NCI-H1930 (cell line): Measurements from ENCODE around the gene CHMP1B.
"Not testable (repeated sequence)": the region's sequence is repeated elsewhere in the genome, so short reads cannot be mapped to it uniquely, and the experiment has no call there.

Experiments
- DNase-seq, 2 experiments: peaks; one replicate each; lab custom pipeline; 2025; lab: John Stamatoyannopoulos, UW

Gene CHMP1B

GRCh38 chr18:11840493-11840892, 10.7 kb upstream of the CHMP1B start:
- no peak for DNase-seq

GRCh38 chr18:11842562-11842961, 8.7 kb upstream of the CHMP1B start:
- no peak for DNase-seq

GRCh38 chr18:11844436-11844835, 6.8 kb upstream of the CHMP1B start:
- no peak for DNase-seq

GRCh38 chr18:11845654-11846053, 5.6 kb upstream of the CHMP1B start:
- DNase-seq, result no peak

DNA sequence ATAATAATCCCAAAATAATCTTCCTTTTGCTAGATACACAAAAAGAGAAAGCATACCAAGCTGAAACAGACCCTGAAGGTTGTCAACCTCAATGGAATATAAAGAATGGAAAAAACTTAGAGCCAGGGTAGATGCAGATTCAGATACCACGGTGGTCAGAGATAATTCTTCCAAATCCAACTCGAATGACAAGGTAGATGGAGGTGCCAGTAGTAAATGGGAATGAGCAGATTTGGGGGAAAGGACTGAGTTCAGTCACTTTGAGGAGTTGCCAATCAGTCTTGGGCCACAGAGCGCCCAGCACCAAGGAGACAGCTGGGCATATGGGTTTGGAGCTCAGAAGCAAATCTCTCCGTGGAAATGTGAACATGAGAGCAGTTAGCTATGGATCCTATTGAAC, 3.4 kb upstream of the CHMP1B start:
- no peak for DNase-seq

GRCh38 chr18:11849279-11849678, 1.9 kb upstream of the CHMP1B start:
- DNase-seq, result no peak

- DNase-seq, result no peak
These were observed 1.2 kb upstream of the CHMP1B start for GRCh38 chr18:11849841-11850634.

GRCh38 chr18:11850821-11851145, 430 bp upstream of the CHMP1B start:
- no peak for DNase-seq

DNA sequence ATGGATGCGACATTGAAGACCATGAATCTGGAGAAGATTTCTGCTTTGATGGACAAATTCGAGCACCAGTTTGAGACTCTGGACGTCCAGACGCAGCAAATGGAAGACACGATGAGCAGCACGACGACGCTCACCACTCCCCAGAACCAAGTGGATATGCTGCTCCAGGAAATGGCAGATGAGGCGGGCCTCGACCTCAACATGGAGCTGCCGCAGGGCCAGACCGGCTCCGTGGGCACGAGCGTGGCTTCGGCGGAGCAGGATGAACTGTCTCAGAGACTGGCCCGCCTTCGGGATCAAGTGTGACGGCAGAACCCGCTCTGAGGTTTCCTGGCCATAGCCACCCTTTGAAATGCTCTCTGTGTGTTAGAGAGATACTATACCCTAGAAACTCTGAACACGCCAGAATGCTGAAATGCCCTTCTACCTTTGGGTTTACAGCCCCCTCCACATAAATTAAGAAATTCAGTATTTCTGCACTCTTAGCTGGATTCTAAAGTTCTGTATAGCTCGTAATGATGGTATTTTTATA, 659 bp downstream of the CHMP1B start:
- peak in 1 of 2 experiments; percentile 2 for DNase-seq

DNA sequence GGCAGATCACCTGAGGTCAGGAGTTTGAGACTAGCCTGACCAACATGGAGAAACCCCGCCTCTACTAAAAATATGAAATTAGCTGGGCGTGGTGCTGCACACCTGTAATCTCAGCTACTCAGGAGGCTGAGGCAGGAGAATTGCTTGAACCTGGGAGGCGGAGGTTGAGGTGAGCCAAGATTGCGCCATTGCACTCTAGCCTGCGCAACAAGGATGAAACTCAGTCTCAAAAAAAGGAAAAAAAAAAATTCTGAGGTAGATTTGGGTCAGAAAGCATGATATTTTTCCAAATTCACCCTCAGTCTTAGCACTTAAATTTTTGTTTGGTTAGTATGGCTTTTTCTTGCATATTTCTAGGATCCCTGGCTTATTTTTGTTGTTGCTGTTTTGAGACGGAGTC, 3.3 kb downstream of the CHMP1B start:
- DNase-seq, result not testable (repeated sequence)

DNA sequence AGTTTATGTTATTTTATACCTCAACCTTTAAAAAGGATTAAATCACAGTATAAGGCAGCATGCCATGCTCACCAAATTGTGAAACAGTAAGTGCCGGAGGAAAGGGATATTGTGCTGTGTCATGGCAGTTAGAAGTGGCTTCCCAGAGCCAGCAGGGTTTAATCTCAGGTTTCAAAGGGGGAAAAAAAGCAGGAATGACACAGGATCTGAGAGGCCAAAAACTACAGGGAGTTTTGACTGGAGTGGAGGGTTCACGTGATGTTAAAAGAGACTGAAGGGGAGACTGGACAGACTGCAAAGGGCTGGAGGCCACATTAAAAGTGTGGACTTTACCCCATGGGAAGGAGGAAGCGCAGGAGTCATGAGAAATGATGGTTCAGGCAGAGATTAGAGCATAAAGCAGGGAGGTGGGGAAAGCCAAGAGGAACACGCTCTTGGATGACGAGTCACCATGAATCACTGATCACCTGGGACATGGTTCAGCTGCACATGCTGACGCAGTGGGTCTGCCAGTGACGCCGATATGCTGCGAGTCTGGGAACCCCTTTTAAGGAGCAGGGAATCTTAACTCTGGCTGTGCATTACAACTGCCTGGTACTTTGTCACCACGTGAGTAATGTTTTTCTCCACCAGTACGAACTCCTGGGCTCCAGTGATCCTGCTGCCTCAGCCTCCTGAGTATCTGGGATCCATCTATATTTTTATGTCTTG, 6.1 kb downstream of the CHMP1B start:
- no peak for DNase-seq

DNA sequence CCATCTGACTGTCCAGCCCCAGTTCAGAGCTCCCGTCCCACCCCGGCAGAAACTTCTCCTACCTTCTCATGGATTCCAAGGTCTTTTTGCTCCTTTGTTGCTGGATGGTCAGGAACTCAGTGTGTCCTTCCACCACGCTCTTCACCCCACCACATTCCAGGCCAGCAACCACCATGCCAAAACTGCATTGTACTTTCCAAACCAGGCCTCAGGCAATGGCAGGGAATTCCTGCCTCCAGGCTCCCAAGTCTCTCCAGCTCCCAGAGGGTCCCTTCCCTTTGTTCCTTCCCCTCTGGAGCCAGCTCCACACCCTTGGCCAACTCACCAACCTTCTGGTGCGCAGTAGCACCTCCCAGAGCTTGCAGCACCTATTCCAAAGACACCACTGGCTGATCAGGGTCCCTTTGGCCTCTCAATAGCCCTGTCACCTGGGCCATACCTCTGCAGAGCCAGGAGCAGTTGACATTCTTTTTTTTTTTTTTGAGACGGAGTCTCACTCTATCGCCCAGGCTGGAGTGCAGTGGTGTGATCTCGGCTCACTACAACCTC, 8.1 kb downstream of the CHMP1B start:
- no peak for DNase-seq

DNA sequence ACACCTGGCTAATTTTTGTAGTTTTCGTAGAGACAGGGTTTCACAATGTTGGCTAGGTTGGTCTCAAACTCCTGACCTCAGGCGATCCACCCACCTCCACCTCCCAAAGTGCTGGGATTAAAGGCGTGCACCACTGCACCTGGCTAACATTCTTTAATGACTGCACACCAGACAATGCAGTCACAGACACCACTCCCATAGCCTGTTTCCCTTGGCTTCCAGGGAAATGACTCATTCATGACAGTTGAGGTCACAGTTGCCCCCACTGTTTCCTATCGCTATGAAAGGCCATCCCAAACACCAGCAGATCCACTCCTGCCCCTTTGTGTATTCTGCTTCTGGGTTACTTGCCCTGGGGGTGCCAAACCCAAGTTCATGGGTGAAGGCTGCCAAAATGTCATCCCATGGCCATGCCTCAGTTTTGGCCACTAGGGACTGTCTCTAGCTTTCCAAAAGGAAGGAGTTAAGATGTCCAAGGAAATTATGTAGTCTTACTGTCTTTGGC, 8.7 kb downstream of the CHMP1B start:
- no peak for DNase-seq

GRCh38 chr18:11860594-11861450, 9.6 kb downstream of the CHMP1B start:
- no peak for DNase-seq

- DNase-seq, result no peak
These were observed 10.5 kb downstream of the CHMP1B start for GRCh38 chr18:11861583-11862288.

- DNase-seq, result no peak
These were observed 11.4 kb downstream of the CHMP1B start for GRCh38 chr18:11862468-11863137.

DNA sequence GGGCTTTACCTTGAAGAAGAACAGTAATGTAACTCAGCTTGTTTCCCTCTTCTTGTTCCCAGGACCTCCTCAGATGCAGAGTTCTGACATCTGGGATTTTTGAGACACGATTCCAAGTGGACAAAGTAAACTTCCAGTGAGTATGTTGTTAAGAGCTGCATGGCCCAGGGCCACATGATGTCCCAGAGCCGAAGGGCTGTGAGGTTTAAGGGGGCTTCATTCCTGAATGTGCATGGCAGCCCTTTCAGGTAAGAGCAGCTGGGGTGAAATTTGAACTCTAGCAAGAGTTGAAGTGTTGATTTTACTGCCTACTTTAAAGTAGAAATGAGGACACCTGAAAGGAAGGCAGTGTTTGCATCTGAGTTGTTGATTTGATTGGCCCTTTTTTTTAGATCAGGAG, 13.3 kb downstream of the CHMP1B start:
- DNase-seq, result no peak

DNA sequence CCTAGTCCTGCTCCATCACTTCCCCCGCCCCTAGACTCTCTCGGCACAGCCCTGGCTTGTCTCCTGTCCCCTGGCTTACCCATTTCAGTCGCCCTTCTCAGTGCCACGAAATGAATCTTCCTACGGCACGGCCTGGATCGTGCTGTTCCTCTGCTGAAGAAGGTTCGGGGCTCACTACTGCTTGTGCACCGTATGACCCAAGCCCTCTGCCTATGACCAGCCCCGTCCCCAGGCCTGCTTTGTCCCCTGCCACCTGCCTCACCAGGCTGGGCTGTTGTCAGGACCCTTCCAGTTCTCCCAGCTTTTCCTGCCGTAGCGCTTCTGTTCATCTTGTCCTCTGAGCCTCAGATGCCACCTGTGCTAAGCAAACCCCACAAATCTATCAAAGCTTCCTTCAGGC, 13.9 kb downstream of the CHMP1B start:
- no peak for DNase-seq

- no peak for DNase-seq
These were observed 15.1 kb downstream of the CHMP1B start for GRCh38 chr18:11866329-11866728.

DNA sequence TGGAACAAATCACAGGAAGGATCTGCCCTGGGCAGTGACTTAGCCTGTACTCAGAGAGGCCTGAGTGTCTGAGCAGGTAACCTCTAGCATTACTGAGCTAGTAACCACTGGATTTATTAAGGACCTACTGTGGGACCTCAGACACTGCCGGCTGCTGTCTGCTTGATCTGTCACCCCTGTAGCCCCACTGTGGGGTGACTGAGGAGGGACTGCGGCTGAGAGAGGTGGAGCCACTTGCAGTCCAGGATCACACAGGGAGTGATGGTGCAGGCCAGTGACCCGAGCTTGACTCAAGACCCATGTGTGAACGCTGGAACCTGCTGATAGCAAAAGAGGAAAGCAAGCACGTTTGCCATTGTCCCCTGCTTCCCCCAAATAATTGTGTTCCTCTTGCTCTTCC, 15.6 kb downstream of the CHMP1B start:
- no peak for DNase-seq

- DNase-seq, result no peak
These were observed 17.0 kb downstream of the CHMP1B start for GRCh38 chr18:11868230-11868629.
